ENCODE measurements around the gene MRPL36.

- no peak for TF ChIP-seq POLR2A (IDR thresholded peaks at IDR 0.05; ENCODE audit: low read depth, low read length)
- TF ChIP-seq, protein P1, sequence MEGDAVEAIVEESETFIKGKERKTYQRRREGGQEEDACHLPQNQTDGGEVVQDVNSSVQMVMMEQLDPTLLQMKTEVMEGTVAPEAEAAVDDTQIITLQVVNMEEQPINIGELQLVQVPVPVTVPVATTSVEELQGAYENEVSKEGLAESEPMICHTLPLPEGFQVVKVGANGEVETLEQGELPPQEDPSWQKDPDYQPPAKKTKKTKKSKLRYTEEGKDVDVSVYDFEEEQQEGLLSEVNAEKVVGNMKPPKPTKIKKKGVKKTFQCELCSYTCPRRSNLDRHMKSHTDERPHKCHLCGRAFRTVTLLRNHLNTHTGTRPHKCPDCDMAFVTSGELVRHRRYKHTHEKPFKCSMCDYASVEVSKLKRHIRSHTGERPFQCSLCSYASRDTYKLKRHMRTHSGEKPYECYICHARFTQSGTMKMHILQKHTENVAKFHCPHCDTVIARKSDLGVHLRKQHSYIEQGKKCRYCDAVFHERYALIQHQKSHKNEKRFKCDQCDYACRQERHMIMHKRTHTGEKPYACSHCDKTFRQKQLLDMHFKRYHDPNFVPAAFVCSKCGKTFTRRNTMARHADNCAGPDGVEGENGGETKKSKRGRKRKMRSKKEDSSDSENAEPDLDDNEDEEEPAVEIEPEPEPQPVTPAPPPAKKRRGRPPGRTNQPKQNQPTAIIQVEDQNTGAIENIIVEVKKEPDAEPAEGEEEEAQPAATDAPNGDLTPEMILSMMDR (IDR thresholded peaks at IDR 0.05; ENCODE audit: extremely low read depth in 1 of 2, insufficient read depth in 1 of 2, low read depth in 1 of 2, low read length in 2 of 2): no peak
- no peak for TF ChIP-seq POLR2AphosphoS5 (IDR thresholded peaks at IDR 0.05; ENCODE audit: insufficient read depth, low read depth, low read length)
- no peak for TF ChIP-seq EZH2 (IDR thresholded peaks at IDR 0.05; ENCODE audit: borderline replicate concordance, low read depth, low read length, severe bottlenecking)
- no peak for TF ChIP-seq JUN (IDR thresholded peaks at IDR 0.05; ENCODE audit: borderline replicate concordance, insufficient read depth, insufficient read length, low read depth)
These were observed 33.0 kb upstream of the MRPL36 start for GRCh38 chr5:1832511-1833250.

Measured in endothelial cell of umbilical vein (primary cell).